UCSD-AML1 (cell line): ENCODE results near the gene NDNF.

Experiments
- DNase-seq: peaks from one replicate; lab custom pipeline; 2025; ENCODE audit not compliant: unreplicated experiment; lab: John Stamatoyannopoulos, UW

NDNF gene

DNA sequence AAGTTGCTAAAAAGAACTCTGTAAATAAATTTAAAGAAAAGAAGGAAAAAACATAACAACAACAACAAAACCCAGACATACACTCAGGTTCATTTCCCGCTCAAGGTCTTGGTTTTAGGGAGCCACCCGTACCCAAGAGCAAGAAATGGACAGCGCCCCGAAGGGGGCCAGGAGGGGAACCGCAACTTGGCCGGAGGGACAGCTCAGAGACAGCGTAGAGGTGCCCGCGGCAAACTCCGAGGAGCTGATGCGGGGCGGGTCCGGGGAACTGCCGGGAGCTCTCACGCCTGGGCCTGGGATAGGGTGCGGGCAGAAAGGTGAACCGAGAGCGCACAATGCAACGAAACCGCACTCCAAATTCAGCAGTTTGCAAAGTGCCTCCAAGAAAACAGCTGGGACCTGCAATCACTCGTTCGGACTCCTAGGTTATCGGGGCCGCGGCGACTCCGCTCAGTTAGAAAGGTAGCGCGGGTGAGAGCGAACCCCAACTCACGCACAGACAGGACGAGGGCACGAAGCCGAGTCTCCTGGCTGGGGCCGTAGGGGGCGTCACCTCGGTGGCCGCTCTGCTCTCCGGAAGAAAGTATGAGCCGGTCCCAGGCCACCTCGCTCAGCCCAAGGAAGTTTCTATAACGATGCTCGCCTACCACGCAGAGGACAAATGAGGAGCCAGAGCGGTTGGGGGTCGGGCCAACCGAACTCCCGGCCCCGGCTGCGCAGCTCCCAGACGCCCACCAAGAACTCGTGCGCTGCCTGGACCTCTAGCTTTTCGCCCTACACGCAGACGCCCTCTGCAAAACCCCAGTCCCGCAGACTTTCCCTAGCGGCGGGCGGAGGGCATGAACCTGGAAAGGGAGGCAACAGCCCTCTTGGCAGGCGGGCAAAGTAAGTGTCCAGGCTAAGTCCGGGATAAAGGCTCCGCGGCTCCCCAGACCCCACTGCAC lies 1.4 kb downstream of the NDNF start:
- DNase-seq: no peak

DNA sequence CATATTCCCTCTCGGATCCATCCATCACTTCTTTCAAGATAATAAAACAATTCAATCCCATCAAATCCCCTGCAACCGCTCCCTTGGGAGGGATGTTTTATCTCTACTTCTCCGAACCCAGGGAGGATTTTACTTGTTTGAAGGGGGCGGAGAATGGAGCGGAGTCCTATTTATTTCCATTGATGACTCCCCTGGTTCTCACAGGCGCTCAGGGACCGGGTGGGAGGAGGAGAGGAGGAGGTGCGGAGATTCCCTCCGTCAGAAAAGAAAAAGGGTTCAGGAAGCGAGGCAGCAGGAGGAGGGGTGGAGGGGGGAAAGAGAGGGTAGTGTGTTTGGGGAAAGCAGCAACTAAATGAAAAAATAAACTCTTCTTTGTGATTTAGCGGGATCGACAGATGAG lies 2.1 kb downstream of the NDNF start:
- DNase-seq: no peak

DNA sequence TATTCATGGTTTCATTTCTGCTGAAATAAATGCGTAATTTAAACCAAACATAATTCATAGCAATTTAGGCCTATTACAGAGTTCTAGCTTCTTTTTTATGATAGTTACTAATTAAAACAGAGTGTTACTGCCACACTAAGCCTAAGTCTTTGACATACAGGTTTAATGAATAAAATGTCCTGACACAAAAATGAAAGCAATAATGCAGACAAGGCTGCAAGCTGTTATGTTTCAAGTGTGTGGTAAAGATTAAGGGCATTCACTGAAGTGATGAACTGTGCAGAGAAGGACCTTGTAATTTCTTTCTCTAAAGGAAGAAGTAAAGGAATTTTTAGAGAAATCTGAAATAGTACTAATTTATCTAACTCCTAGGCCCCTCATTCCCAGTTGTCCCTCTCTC lies 2.9 kb downstream of the NDNF start:
- no peak for DNase-seq

DNA sequence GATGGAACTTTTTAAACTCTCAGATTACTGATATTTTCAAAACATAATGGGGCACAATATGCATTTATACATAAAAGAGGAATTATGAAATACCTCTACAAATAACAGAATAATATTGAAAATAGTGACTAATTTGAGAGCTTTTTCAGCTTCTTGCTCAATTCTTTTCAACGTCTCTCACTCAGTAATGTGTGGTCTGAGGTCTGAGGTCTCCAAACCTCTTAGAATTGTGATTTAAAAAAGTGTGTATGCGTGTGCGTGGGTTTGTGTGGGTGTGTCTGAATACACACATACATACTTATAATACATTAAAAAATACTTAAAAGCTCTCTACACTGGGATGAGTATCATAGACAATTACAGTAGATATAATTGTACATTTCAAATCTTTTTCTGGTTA lies 7.9 kb downstream of the NDNF start:
- no peak for DNase-seq

- no peak for DNase-seq
Measured at GRCh38 chr4:121062521-121062920, 9.8 kb downstream of the NDNF start.

- DNase-seq: no peak
Measured at GRCh38 chr4:121061861-121062260, 10.5 kb downstream of the NDNF start.

DNA sequence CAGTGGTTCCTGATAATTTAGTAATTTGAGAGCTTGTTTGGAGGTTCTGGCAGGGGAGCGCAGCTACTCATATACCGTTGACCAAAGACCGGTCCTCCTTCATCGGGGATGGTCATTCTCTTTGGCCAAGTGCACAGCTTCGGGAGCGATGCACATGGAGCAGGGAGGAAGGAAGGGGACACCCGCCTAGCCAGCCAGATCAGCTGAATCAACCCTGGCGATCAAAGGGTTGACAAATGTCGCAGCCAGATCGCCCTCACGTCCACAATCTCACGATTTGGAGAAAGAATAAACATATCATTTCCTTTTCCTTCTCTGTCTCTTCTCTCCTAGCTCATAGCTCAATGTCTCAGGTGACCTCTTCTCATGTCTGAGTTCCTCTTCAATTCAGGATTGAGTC lies 11.1 kb downstream of the NDNF start:
- DNase-seq: no peak

DNA sequence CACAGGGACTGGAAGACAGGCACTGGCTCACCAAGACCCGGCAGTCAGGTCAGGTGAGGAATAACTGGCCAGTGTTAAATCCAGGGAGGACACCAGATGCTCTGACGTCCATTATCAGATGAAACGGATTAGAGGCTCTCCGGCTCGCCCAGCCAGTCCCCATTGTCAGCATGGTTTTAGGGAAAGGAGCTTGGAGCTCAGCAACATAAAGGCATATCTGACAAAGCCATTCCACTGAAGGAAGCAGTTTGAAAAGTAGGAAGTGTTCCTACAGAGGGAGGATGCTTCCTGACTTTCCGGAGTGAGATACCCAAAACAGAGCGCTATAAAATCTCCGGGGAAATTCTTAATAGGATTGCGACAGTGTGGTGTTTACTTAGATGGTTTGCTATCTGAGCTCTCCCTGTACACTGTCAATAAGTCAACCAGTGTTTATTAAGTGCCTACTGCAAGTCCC lies 14.8 kb downstream of the NDNF start:
- DNase-seq: no peak

DNA sequence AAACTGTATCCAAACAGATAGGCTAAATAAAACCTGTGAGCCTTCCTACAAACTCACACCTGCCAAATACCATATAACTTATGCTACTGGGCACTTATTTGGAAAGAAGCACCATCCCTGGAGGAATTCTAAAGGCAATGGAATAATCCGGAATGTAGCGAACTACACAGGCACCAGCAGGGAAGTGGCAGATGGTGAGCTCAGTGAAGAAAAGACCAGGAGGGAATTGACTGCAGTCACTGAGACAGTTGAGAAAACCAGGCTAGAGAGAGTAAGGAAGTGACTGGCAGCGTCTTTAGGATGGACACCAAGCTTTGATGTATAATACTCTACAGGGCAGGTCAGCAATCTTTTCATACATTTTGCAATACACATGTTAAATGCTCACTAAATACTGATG lies 16.3 kb downstream of the NDNF start:
- DNase-seq: no peak

GRCh38 chr4:121054373-121054772 lies 18.0 kb downstream of the NDNF start:
- DNase-seq: no peak

DNA sequence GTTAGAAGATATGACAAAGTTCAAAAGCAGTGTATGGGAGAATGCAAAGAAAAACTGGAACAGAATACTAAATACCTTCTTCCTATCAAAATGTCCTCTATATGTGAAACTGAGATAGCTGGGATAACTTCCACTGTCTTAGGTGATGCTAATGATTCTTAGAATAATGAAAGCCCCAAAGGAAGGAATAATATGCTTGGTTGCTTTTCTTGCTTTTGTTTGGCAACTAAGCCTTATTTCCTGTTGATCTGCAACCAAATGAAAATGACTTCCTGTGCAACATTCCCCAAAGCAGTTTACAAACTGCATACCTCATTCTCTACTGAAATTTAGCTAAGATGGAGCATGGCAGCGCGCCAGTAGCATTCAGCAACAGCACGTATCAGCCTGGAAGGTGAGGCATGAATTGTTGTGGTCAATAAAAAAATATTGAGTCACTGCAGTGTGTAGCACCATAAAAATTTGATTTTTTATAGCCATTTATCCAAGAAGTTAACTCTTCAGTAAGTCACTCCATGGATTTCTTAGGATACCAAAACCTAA lies 18.7 kb downstream of the NDNF start:
- DNase-seq: no peak

DNA sequence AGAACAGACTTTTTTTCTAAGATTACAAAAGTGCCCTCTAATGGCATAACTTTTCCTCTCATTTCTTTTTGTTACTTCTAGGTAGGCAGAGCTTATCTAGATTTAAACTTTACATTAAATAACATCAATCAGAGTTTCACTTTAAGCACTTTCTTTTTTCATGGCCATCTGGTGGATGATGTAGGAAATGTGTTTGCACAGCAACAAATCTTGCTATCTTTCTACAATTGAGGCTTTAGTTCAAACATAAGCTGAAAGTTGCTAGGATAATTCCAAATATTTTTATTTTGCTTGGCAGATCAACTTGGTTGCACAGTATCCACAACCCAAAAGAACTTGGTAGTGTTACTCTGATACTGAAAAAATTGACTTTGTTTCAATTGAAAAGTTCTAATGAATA lies 22.0 kb downstream of the NDNF start:
- DNase-seq: no peak

- DNase-seq: no peak
Measured at GRCh38 chr4:121049072-121049599, 23.2 kb downstream of the NDNF start.

DNA sequence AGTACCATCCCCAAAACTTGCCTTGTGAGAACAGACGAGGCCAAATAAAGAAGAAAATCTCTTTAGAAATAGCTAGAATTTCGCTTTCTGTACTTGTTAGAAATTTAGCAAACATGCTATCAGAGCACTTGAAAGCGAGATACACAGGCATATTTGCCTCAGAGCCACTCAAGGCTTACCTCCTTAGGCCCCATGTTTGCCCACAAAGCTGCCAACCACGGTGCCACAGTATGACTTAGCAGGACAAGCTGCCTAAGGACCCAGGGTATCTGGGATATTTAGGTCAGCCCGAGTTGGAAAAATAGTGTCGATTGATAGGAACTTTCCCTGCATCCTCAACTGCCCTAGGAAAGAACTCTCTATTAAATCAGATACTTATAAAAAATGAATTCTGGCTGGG lies 24.2 kb downstream of the NDNF start:
- no peak for DNase-seq

DNA sequence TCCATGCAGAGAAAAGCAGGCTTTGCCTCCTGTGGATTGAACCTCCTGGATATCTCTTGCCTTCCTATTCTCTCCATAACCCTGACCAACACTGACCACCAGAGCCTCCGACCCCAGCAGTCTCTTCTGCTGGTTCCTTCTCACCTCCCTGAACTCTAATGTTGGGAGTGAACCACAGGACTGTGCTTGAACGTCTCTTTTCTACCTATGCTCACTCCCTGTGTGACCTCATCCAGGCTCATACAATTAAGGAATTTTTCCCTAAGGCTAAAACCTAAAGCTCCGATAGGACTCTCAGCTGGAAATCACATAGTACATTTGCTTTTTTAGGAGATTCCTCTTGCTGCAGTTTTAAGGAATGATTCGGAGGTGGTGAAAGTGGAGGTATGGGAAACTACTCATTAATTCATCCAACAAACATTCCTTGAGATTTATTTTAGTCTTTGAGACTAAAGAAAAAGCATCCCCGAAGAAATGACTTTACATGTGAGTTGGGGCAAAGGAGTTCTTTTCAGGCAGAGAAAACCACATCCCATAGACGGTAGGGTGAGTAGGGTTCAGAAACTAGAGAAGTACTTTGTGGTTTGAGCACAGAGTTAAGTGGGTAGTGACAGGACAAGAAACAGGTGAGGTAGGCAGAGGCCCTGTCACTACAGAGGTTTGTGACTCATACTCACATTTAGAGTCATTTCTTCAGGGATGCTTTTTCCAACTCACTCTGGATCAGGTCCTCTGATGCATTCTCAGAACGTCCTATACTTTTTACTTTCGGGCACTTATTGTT lies 30.8 kb downstream of the NDNF start:
- DNase-seq: no peak

DNA sequence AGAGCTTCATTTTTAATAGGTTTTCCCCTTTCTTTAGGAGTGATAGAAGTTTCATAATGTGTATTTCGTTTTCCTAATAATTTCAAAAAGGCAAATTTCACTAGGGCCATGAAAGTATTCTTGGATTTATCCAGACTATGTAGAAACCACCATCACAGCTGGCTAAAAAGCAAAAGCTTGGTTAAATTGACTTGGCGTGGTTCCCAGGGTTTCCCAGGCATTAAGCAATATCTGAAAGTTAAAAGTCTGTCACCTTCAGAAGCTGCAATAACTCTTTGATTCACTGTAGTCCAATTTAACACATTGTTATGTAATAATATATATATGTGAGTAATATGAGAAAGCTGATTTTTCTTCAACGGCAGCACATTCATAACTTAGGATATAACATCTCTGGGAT lies 38.3 kb downstream of the NDNF start:
- no peak for DNase-seq

GRCh38 chr4:121030711-121031110 lies 41.6 kb downstream of the NDNF start:
- DNase-seq: no peak

DNA sequence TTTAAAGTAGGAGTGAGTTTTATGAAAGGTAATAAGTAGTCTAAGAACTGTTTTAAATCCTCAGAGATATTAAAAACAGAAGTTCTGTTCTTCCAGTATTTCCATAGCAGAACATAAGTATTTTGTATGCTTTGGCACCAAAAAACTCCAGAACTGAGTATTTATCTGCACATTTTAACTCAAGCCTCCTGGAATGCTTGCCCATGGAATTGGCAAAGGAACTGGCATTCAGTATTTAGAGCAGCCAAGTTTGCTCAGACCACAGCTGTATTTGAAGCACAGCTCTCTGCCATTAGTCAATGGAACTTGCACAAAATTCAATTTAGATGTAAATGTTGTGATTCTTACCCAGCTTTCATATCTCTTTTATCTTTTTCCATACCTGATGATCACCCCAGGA lies 42.2 kb downstream of the NDNF start:
- DNase-seq: no peak

DNA sequence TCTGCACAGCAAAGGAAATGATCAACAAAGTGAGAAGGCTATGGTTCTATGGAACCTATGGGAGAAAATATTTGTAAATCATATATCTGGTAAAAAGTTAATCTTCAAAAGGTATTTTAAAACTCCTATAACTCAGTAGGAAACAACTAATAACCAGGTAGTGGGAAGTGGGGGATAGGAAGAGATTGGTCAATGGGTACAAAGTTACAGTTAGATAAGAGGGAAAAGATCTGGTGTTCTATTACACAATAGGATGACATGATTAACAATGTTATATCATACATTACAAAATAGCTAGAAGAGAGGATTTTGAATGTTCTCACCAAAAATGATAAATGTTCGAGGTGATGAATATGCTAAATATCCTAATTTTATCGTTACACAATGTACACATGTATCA lies 46.3 kb downstream of the NDNF start:
- DNase-seq: no peak

GRCh38 chr4:121025540-121025939 lies 46.8 kb downstream of the NDNF start:
- DNase-seq: no peak

DNA sequence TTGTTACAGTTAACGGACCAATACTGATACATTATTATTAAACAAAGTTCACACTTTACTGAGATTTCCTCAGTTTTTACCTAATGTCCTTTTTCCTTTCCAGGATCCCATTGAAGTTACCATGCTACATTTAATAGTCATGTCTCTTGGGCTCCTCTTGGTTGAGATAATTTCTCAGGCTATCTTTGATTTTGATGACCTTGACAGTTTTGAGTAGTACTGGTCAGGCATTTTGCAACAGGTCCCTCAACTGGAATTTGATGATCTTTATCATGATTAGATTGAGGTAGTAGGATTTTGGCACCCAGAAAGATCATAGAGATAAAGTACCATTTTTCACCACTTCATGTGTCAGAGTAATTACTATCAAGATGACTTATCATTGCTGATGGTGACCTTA lies 53.8 kb downstream of the NDNF start:
- no peak for DNase-seq

DNA sequence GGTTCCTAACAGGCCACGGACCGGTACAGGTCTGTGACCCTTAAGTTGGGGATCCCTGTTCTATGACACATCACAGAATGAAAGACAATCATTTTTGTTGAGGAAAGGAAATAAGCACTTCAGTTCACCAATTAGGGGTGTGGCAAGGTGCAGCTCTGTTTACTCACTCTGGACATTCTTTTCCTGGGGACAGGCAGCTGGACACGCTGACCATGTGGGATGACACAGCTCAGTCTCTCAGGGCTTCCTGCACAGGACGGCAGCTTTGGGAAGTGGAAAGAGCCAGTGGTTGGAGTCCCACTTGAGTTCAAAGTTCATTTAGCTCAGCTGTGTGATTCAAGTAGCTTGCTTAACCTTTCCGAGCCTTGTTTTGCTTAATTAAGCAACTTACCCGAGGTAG lies 55.7 kb downstream of the NDNF start:
- no peak for DNase-seq
